GM18502 (cell line): Measurements from ENCODE around the gene GIGYF2.
"Not testable (repeated sequence)": the region's sequence is repeated elsewhere in the genome, so short reads cannot be mapped to it uniquely, and the experiment has no call there.

Experiments used
- ATAC-seq: cut with Tn5 transposase; IDR thresholded peaks from one replicate; pipeline ENCODE4 v1.9.1; 2021; ENCODE audit warnings: mild to moderate bottlenecking; ENCODE audit not compliant: unreplicated experiment, poor library complexity

The GIGYF2 gene

DNA sequence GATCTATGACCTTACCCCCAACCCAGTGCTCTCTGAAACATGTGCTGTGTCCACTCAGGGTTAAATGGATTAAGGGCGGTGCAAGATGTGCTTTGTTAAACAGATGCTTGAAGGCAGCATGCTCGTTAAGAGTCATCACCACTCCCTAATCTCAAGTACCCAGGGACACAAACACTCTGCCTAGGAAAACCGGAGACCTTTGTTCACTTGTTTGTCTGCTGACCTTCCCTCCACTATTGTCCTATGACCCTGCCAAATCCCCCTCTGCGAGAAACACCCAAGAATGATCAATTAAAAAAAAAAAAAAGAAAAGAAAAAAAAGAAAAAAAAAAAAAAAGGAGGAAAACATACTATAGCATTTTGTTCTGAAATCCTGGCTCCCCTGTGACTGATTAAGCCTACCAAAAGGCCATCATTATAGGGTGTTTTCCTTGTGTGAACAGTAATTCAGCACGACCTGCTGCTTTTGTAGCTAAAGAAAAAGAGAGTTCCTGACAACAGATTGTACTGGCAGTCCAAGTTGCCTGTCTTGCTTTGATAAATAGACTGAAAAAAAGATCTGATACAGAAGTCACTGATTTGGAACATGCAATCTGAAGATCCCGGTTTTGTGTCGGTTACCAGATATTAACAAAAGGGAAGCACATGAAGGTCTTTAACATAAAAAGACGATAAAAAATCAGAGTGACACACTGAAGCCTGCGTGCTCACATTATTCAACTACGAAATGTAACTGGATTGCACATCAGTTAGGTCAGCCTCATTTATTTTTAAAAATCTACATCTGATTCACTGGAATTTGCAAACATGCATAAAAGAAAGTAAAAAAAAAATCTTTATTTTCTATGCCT lies 210.0 kb downstream of the GIGYF2 start:
- not testable (repeated sequence) for ATAC-seq

- not testable (repeated sequence) for ATAC-seq
Measured at GRCh38 chr2:232907718-232908085, 210.6 kb downstream of the GIGYF2 start.

GRCh38 chr2:232908695-232909094 lies 211.6 kb downstream of the GIGYF2 start:
- ATAC-seq = no peak
